ENCODE data around the gene PLA2G4B.

DNA sequence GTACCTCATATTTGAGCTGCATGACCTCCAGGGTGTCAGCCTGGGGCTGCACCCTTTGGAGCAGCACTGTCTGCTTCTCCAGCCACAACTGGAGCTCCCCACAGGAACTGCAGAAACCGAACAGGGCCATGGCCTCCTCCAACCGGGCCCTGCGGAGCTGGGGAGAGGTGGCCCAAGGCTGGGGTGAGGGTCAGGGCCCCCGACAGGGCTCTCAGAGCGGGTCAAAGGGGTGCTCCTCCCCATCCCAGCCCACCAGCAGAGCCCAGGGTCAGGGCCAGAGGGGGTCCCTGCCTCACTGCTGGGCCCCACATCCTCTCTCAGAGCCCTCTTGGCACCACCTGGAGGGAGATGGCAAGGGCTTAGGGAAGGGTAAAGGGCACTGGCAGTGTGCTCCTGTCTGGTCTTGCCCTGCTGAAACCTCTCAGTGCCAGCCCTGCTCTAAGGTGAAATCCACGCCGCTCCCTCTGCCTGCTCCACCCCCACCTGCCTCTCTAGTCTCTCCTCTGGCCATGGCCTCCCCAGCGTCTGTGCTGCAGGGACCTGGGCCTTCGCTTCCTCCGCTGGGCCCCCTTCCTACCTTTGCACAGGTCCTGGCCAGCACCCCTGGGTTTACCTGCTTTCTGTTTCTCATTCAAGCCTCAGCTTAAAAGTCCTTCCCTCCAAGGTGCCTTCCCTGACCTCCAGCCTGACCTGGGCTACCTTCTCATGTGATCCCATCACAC, 41.7 kb downstream of the PLA2G4B start:
- TF ChIP-seq, protein P1, sequence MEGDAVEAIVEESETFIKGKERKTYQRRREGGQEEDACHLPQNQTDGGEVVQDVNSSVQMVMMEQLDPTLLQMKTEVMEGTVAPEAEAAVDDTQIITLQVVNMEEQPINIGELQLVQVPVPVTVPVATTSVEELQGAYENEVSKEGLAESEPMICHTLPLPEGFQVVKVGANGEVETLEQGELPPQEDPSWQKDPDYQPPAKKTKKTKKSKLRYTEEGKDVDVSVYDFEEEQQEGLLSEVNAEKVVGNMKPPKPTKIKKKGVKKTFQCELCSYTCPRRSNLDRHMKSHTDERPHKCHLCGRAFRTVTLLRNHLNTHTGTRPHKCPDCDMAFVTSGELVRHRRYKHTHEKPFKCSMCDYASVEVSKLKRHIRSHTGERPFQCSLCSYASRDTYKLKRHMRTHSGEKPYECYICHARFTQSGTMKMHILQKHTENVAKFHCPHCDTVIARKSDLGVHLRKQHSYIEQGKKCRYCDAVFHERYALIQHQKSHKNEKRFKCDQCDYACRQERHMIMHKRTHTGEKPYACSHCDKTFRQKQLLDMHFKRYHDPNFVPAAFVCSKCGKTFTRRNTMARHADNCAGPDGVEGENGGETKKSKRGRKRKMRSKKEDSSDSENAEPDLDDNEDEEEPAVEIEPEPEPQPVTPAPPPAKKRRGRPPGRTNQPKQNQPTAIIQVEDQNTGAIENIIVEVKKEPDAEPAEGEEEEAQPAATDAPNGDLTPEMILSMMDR (IDR thresholded peaks at IDR 0.05; ENCODE audit: insufficient read depth, low read depth, low read length): no peak
- no peak for TF ChIP-seq EZH2 (IDR thresholded peaks at IDR 0.05; ENCODE audit: insufficient read depth, low read length)

Data from astrocyte (in vitro differentiated cells and primary cell).